WTC11 (cell line): Measurements from ENCODE around the gene ZNF12.

Experiments used
- ELF4 ChIP-seq: sonication (generic); formaldehyde crosslinking; IDR thresholded peaks from 2 replicates; pipeline ENCODE4 v1.8.1; 2022; ENCODE audit warnings: low read depth, mild to moderate bottlenecking, moderate library complexity, missing genetic modification reagents
- MYBL2 ChIP-seq: sonication (generic); formaldehyde crosslinking; IDR thresholded peaks from 2 replicates; pipeline ENCODE4 v1.8.1; 2023; ENCODE audit warnings: mild to moderate bottlenecking, moderate library complexity, missing genetic modification reagents
- OVOL2 ChIP-seq: fragments of 250-450 bp; sonication (Bioruptor Pico); IDR thresholded peaks from 2 replicates; pipeline ENCODE4 v1.9.0; 2021; ENCODE audit warnings: mild to moderate bottlenecking, borderline replicate concordance
- RELA ChIP-seq: sonication (generic); formaldehyde crosslinking; IDR thresholded peaks from 2 replicates; pipeline ENCODE4 v1.8.1; 2022; ENCODE audit warnings: missing genetic modification reagents, mild to moderate bottlenecking, borderline replicate concordance
- TF ChIP-seq, protein P1 (sequence below): sonication (generic); formaldehyde crosslinking; IDR thresholded peaks from 2 replicates; pipeline ENCODE4 v1.8.1; 2023; ENCODE audit warnings: mild to moderate bottlenecking, missing genetic modification reagents, borderline replicate concordance
- TF ChIP-seq, protein P2 (sequence below): fragments of 200-600 bp; IDR thresholded peaks from 2 replicates; pipeline ENCODE4 v1.8.0; 2022; ENCODE audit warnings: antibody characterized with exemption
- TF ChIP-seq, protein P3 (sequence below): sonication (generic); formaldehyde crosslinking; conservative IDR thresholded peaks from 2 replicates; pipeline ENCODE4 v1.8.1; 2022; ENCODE audit warnings: mild to moderate bottlenecking, missing genetic modification reagents
- TF ChIP-seq, protein P4 (sequence below): sonication (generic); formaldehyde crosslinking; IDR thresholded peaks from 2 replicates; pipeline ENCODE4 v1.8.1; 2023; ENCODE audit warnings: mild to moderate bottlenecking, moderate library complexity, missing genetic modification reagents

DNA sequence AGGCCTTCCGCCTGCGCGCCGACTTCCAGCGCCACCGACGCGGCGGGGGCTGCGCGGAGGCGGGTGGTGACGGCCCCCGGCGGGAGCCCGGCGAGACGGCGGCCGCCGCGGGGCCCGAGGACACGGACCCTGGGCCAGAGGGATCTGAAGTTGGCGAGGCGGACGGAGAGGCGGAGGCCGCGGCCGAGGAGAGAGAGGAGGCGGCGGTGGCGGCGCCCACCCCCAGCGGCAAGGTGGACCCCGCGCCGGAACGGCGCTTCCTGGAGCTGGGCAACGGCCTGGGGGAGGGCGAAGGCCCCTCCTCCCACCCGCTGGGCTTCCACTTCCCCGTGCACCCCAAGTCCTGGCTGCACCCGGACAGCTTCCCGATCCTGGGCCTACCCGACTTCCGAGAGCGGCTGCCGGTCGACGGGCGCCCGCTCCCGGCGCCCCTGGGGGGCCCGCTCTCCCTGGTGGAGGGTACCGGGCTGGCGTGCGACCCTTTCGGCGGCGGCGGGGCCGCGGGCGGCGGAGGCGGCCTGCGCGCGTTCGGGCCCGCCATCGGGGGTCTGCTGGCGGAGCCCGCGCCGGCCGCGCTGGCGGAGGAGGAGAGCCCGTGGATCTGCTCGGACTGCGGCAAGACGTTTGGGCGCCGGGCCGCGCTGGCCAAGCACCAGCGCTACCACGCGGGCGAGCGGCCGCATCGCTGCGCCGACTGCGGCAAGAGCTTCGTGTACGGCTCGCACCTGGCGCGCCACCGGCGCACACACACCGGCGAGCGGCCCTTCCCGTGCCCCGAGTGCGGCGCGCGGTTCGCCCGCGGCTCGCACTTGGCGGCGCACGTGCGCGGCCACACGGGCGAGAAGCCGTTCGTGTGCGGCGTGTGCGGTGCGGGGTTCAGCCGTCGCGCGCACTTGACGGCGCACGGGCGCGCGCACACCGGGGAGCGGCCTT lies 53.4 kb downstream of the ZNF12 start:
- TF ChIP-seq, protein P1, sequence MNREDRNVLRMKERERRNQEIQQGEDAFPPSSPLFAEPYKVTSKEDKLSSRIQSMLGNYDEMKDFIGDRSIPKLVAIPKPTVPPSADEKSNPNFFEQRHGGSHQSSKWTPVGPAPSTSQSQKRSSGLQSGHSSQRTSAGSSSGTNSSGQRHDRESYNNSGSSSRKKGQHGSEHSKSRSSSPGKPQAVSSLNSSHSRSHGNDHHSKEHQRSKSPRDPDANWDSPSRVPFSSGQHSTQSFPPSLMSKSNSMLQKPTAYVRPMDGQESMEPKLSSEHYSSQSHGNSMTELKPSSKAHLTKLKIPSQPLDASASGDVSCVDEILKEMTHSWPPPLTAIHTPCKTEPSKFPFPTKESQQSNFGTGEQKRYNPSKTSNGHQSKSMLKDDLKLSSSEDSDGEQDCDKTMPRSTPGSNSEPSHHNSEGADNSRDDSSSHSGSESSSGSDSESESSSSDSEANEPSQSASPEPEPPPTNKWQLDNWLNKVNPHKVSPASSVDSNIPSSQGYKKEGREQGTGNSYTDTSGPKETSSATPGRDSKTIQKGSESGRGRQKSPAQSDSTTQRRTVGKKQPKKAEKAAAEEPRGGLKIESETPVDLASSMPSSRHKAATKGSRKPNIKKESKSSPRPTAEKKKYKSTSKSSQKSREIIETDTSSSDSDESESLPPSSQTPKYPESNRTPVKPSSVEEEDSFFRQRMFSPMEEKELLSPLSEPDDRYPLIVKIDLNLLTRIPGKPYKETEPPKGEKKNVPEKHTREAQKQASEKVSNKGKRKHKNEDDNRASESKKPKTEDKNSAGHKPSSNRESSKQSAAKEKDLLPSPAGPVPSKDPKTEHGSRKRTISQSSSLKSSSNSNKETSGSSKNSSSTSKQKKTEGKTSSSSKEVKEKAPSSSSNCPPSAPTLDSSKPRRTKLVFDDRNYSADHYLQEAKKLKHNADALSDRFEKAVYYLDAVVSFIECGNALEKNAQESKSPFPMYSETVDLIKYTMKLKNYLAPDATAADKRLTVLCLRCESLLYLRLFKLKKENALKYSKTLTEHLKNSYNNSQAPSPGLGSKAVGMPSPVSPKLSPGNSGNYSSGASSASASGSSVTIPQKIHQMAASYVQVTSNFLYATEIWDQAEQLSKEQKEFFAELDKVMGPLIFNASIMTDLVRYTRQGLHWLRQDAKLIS: no peak
- TF ChIP-seq, protein P2, sequence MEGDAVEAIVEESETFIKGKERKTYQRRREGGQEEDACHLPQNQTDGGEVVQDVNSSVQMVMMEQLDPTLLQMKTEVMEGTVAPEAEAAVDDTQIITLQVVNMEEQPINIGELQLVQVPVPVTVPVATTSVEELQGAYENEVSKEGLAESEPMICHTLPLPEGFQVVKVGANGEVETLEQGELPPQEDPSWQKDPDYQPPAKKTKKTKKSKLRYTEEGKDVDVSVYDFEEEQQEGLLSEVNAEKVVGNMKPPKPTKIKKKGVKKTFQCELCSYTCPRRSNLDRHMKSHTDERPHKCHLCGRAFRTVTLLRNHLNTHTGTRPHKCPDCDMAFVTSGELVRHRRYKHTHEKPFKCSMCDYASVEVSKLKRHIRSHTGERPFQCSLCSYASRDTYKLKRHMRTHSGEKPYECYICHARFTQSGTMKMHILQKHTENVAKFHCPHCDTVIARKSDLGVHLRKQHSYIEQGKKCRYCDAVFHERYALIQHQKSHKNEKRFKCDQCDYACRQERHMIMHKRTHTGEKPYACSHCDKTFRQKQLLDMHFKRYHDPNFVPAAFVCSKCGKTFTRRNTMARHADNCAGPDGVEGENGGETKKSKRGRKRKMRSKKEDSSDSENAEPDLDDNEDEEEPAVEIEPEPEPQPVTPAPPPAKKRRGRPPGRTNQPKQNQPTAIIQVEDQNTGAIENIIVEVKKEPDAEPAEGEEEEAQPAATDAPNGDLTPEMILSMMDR: no peak
- TF ChIP-seq ELF4 (no peak), MYBL2 (CRISPR knock-in tag) (no peak), RELA (CRISPR knock-in tag) (no peak), OVOL2 (CRISPR knock-in tag) (no peak)
- TF ChIP-seq, protein P3, sequence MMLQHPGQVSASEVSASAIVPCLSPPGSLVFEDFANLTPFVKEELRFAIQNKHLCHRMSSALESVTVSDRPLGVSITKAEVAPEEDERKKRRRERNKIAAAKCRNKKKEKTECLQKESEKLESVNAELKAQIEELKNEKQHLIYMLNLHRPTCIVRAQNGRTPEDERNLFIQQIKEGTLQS: no peak
- TF ChIP-seq, protein P4, sequence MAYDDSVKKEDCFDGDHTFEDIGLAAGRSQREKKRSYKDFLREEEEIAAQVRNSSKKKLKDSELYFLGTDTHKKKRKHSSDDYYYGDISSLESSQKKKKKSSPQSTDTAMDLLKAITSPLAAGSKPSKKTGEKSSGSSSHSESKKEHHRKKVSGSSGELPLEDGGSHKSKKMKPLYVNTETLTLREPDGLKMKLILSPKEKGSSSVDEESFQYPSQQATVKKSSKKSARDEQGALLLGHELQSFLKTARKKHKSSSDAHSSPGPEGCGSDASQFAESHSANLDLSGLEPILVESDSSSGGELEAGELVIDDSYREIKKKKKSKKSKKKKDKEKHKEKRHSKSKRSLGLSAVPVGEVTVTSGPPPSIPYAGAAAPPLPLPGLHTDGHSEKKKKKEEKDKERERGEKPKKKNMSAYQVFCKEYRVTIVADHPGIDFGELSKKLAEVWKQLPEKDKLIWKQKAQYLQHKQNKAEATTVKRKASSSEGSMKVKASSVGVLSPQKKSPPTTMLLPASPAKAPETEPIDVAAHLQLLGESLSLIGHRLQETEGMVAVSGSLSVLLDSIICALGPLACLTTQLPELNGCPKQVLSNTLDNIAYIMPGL: no peak
